Breast epithelium (tissue), 4 donors: ENCODE measurements around the gene CLEC17A. TPM values are rescaled to one million over a fixed set of nuclear protein-coding genes. Genes with fewer than 3 reads are reported as not detected.

Experiments used
- DNase-seq, 2 donors: peaks; one replicate each; pipeline ENCODE4 v3.0.0-alpha.2; 2019; ENCODE audit warnings: low spot score in 2 of 2
- H3K27ac ChIP-seq, 2 donors: fragments of 200-600 bp; sonication (generic) in 1 of 2; one replicate each; pipeline ENCODE4 v1.5.1; 2016 to 2019; ENCODE audit warnings: mild to moderate bottlenecking in 1 of 2
- H3K27me3 ChIP-seq, 2 donors: fragments of 200-600 bp; sonication (generic) in 1 of 2; one replicate each; pipeline versions ENCODE4 v1.5.1 to v1.6.0; 2017 to 2019; ENCODE audit warnings: control low read depth in 1 of 2, mild to moderate bottlenecking in 1 of 2
- H3K36me3 ChIP-seq: fragments of 200-600 bp; one replicate; pipeline ENCODE4 v1.5.1; 2019
- H3K4me1 ChIP-seq, 2 donors: fragments of 200-600 bp; sonication (generic); one replicate each; pipeline ENCODE4 v1.5.1; 2016 to 2019; ENCODE audit warnings: control low read depth in 1 of 2
- H3K4me3 ChIP-seq, 3 donors: fragments of 200-600 bp; sonication (generic); 1 replicate in 2 of 3; 2 replicates in 1 of 3; pipeline ENCODE4 v1.5.1; 2016 to 2019; ENCODE audit warnings: mild to moderate bottlenecking in 3 of 3, moderate library complexity in 2 of 3
- H3K9me3 ChIP-seq, 2 donors: fragments of 200-600 bp; sonication (generic) in 1 of 2; one replicate each; pipeline ENCODE4 v1.5.1; 2016 to 2019; ENCODE audit warnings: control low read depth in 1 of 2
- POLR2A ChIP-seq: fragments of 450-650 bp; IDR thresholded peaks from one replicate; pipeline ENCODE4 v1.6.1; 2016; ENCODE audit warnings: antibody characterized with exemption, mild to moderate bottlenecking, moderate library complexity
- POLR2AphosphoS5 ChIP-seq, 3 donors: sonication (generic); formaldehyde crosslinking; IDR thresholded peaks; one replicate each; pipeline ENCODE4 v1.6.1; 2017; ENCODE audit warnings: antibody characterized with exemption in 3 of 3
- intact Hi-C: fragments of 100-400 bp; cut with DNase I; formaldehyde crosslinking; loops from one replicate; pipeline ENCODE4 v1.15.1; 2023; ENCODE audit warnings: low total_unique reads
- total RNA-seq, 3 donors: library from RNA; depleted of rRNA; stranded (reverse); fragments of >200 nt; gene quantifications; one replicate each; pipeline ENCODE4 v1.1.0, GENCODE V29; 2016
- TF ChIP-seq, protein P1 (sequence below), 3 donors: fragments of 450-650 bp; IDR thresholded peaks; one replicate each; pipeline ENCODE4 v1.5.1; 2016 to 2017; ENCODE audit warnings: antibody characterized with exemption in 3 of 3, mild to moderate bottlenecking in 3 of 3, moderate library complexity in 3 of 3

Gene CLEC17A
- total RNA-seq, 3 donors from 2014 or later: not detected

DNA sequence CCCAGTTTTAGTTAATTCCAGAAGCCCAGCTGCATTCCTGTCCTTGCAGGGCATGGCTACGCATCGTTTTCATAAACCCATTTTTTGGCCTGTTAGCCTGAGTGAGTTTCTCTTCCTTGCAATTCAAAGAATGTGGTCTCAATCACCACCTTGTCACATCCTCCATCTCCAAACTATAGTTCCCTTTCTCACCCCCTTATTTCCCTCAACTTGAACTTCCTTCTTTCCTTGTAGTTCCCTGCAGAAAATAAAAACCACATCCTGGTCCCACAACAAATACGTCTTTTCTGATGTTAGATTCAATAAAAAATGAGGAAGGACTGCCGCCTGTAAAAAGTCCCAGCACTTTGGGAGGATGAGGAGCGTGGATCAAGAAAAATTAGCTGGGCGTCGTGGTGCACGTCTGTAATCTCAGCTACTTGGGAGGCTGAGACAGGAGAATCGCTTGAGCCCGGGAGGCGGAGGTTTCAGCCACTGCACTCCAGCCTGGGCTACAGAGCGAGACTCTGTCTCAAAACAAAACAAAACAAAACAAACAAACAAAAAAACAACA, 78.6 kb downstream of the CLEC17A start:
- DNase-seq: no peak
- no peak overlapping the region for H3K27ac ChIP-seq
- intact Hi-C loops: no loop called here

More for the DNA sequence above, 78.6 kb downstream of the CLEC17A start:
- Histone ChIP-seq H3K36me3 (no peaks in the 10 kb centered on the region), H3K4me1 (no peaks in the 10 kb centered on the region), H3K27me3 (no peaks in the 10 kb centered on the region), H3K9me3 (no peaks in the 10 kb centered on the region), H3K4me3 (no peak overlapping the region)
- TF ChIP-seq, protein P1, sequence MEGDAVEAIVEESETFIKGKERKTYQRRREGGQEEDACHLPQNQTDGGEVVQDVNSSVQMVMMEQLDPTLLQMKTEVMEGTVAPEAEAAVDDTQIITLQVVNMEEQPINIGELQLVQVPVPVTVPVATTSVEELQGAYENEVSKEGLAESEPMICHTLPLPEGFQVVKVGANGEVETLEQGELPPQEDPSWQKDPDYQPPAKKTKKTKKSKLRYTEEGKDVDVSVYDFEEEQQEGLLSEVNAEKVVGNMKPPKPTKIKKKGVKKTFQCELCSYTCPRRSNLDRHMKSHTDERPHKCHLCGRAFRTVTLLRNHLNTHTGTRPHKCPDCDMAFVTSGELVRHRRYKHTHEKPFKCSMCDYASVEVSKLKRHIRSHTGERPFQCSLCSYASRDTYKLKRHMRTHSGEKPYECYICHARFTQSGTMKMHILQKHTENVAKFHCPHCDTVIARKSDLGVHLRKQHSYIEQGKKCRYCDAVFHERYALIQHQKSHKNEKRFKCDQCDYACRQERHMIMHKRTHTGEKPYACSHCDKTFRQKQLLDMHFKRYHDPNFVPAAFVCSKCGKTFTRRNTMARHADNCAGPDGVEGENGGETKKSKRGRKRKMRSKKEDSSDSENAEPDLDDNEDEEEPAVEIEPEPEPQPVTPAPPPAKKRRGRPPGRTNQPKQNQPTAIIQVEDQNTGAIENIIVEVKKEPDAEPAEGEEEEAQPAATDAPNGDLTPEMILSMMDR (IDR thresholded peaks at IDR 0.05): no peak
- TF ChIP-seq POLR2A (no peak), POLR2AphosphoS5 (IDR thresholded peaks at IDR 0.05) (no peak)

Other genes starting within 250 kb of the CLEC17A start
- 10 to 100 TPM; 20.2 to 31.4 (median 23.3) TPM for gene ADGRE5, start 201.6 kb upstream of the CLEC17A start, total RNA-seq
- gene DDX39A, start 163.7 kb upstream of the CLEC17A start, total RNA-seq: 10 to 100 TPM; 65.9 to 79.0 (median 75.5) TPM
- gene PKN1, start 149.8 kb upstream of the CLEC17A start, total RNA-seq: 10 to 100 TPM; 40.8 to 78.1 (median 59.6) TPM
- gene PTGER1, start 107.7 kb upstream of the CLEC17A start, total RNA-seq: 1 to 10 TPM in 1 of 3 donors, under 1 TPM in 1, not detected in 1; 0.48 to 1.3 TPM
- gene GIPC1, start 87.0 kb upstream of the CLEC17A start, total RNA-seq: 10 to 100 TPM; 48.8 to 79.0 (median 72.0) TPM
- gene DNAJB1, start 64.7 kb upstream of the CLEC17A start, total RNA-seq: 100 to 1,000 TPM in 2 of 3 donors, 10 to 100 TPM in 1; 59.0 to 166 (median 102) TPM
- 10 to 100 TPM; 36.1 to 66.9 (median 43.4) TPM for gene TECR, start 53.5 kb upstream of the CLEC17A start, total RNA-seq
- gene NDUFB7, start 11.0 kb upstream of the CLEC17A start, total RNA-seq: 100 to 1,000 TPM; 283 to 388 (median 299) TPM
- under 1 TPM in 1 of 3 donors, not detected in 2; 0.44 TPM for gene ADGRE3, start 91.8 kb downstream of the CLEC17A start, total RNA-seq
- 10 to 100 TPM; 28.5 to 31.6 (median 29.4) TPM for gene ZNF333, start 107.0 kb downstream of the CLEC17A start, total RNA-seq
- 10 to 100 TPM in 1 of 3 donors, 1 to 10 TPM in 2; 1.9 to 32.1 (median 9.8) TPM for gene ADGRE2, start 195.5 kb downstream of the CLEC17A start, total RNA-seq